Right cardiac atrium (tissue), 5 donors: ENCODE data around the gene TCERG1L. TPM values are rescaled to one million over a fixed set of nuclear protein-coding genes. Genes with fewer than 3 reads are reported as not detected.

ENCODE experiments used
- ATAC-seq, 2 donors: fragments of 200-7000 bp; cut with Tn5 transposase; one replicate each; pipeline versions ENCODE4 v1.8.0 to v1.9.1; 2020; ENCODE audit warnings: moderate library complexity in 2 of 2, mild to moderate bottlenecking in 1 of 2
- DNase-seq, 3 donors: peaks; one replicate each; pipeline ENCODE4 v3.0.0-alpha.2; 2020
- H3K27ac ChIP-seq: one replicate; pipeline ENCODE4 v1.5.1; 2013; ENCODE audit warnings: mild to moderate bottlenecking, low read length, control low read depth, moderate library complexity
- H3K27me3 ChIP-seq: one replicate; pipeline ENCODE4 v1.6.1; 2013; ENCODE audit not compliant: control insufficient read depth, insufficient read depth
- H3K4me1 ChIP-seq: one replicate; pipeline ENCODE4 v1.6.1; 2013; ENCODE audit warnings: low read length; ENCODE audit not compliant: control insufficient read depth, insufficient read depth
- H3K4me3 ChIP-seq: one replicate; pipeline ENCODE4 v1.5.1; 2013; ENCODE audit warnings: low read length, control low read depth
- H3K9me3 ChIP-seq: one replicate; pipeline ENCODE4 v1.6.1; 2013; ENCODE audit warnings: low read length; ENCODE audit not compliant: control insufficient read depth
- whole genome bisulfite sequencing: extraction: QIAGEN DNeasy Blood & Tissue Kit; methylation state at CpG from one replicate; pipeline ENCODE4 v1.1.7; 2013; 5-methylcytosine and 5-hydroxymethylcytosine counted together
- intact Hi-C, 4 donors: fragments of 100-400 bp; cut with DNase I; formaldehyde crosslinking; loops; one replicate each; pipeline versions ENCODE4 v1.11.0 to v1.14.0; 2022 to 2023
- polyA plus RNA-seq: library from polyadenylated mRNA; stranded (reverse); fragments of 200-250 nt; gene quantifications from one replicate; pipeline ENCODE4 v1.2.3, GENCODE V29; 2013
- total RNA-seq, 4 donors: library from RNA; stranded (reverse); fragmentation: NEBNext Ultra II Directional; extraction: Animal tissue kit (Norgen Biotek cat#: 25700); gene quantifications; one replicate each; pipeline ENCODE4 v1.2.1, GENCODE V29; 2021
- donor health status: healthy with polysubstance abuse.
- donor health status: DM: no; HTN: yes; CAD: no.
- donor health status: DM: no; HTN: no; CAD: no.
- donor health status: DM: no; HTN: yes; CAD: no; lungs with severe emphysema.
- donor health status: DM: yes; HTN: yes; CAD: no.

Gene TCERG1L
- total and polyA plus RNA-seq, 5 donors: not detected

DNA sequence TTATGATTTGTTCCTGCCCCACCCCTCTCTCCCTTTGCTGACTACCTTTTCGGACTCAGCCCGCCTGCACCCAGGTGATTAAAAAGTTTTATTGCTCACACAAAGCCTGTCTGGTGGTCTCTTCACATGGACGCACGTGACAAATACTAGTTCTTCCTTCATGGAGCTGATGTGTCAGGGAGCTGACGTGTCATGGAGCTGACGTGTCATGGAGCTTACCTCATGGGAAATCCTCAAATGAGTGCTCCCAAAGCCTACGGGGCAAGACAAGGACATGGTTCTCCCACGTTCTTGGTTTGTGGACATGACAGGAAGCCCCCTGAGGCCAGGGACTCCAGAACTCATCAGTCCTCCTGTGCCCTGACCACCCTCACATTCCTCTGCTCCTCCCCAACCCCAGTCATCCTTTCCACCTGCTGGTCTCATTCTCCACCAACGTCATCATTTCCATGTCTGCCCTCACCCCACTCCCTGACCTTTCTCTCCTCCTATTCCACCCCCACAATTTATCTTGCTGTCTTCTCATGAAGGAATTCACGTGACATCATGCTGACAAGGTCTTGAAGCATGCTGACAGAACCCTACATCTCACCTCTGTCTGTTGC, 261.3 kb downstream of the TCERG1L start:
- intact Hi-C loops: no loop called here
- WGBS: 73% methylated on average over 10 of the region's 10 CpGs
- no peak overlapping the region for H3K27ac ChIP-seq
- ATAC-seq: no peak
- no peaks in the 10 kb centered on the region for H3K4me1 ChIP-seq
- no peak for DNase-seq
- no peaks in the 10 kb centered on the region for H3K9me3 ChIP-seq
- H3K4me3 ChIP-seq: no peak overlapping the region
- peaks cover 2% of the 10 kb centered on the region for H3K27me3 ChIP-seq

DNA sequence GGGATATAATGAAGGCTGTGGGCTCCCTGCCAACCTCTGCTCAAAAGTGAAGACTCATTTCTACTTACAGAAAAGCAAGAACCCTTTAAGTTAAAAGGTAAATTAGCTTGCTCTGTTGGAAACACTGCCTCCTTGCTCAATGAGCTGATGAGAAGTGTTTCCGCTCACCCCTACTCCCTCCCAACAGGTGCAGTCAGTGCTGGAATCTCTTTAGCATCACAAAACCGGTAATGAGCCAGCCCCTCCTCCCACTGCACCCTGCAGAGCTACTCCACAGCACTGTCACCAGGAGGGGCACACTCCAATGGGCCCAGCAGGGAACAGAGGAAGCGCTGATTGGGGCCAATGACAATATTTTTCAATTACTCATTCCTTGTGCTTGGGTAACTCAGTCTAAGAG, 262.5 kb downstream of the TCERG1L start:
- 22% methylated on average over 3 of the region's 3 CpGs for WGBS
- intact Hi-C loops: no loop called here
- Histone ChIP-seq H3K27ac (no peak overlapping the region), H3K4me1 (no peaks in the 10 kb centered on the region), H3K4me3 (no peak overlapping the region), H3K9me3 (no peaks in the 10 kb centered on the region), H3K27me3 (no peaks in the 10 kb centered on the region)
- DNase-seq: no peak
- ATAC-seq: no peak

DNA sequence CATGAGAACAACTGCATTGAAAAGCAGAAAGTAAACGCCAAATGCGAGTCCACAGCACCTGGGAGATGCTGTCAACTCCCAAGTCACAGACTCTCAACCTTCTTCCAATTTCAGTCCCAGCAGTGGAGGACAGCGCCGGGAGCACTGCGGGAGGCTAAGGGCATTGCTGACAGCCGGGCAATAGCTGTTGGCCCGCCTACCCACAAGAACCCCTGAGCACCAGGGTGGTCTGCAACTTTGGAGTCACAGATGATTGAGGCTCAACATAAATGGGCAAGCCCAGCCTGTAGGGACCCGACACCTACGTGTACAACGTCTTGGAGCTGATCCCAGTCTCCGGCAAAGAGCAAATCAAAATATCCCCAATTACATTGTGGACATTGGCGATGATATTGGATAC, 262.9 kb downstream of the TCERG1L start:
- Histone ChIP-seq H3K4me3 (no peak overlapping the region), H3K4me1 (no peaks in the 10 kb centered on the region), H3K9me3 (no peaks in the 10 kb centered on the region), H3K27ac (no peak overlapping the region), H3K27me3 (no peaks in the 10 kb centered on the region)
- DNase-seq (no peak), ATAC-seq (no peak)
- intact Hi-C loops: no loop called here
- WGBS: 28% methylated on average over 12 of the region's 12 CpGs

DNA sequence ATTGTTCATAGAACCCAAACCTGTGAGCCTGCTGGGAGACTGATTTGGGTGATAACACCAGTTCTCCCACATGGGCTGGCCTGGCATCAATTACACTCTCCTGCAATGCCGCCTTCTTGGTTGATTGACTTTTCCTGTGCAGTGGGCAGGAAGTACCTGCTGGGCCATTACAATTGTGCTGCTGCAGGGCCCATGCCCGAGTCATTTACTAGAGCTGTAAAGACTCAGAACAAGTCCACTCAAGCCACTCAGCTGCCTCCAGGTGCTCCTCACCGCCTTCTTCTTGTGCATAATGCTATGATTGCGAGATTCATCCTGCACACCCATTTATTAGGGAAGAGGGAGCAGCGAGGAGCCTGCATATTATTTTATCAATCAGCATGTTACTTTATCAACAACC, 264.0 kb downstream of the TCERG1L start:
- Histone ChIP-seq H3K27ac (no peak overlapping the region), H3K9me3 (no peaks in the 10 kb centered on the region), H3K4me3 (no peak overlapping the region), H3K27me3 (no peaks in the 10 kb centered on the region), H3K4me1 (no peaks in the 10 kb centered on the region)
- ATAC-seq (no peak), DNase-seq (no peak)
- intact Hi-C loops: no loop called here
- WGBS: 76% methylated on average over 5 of the region's 5 CpGs

DNA sequence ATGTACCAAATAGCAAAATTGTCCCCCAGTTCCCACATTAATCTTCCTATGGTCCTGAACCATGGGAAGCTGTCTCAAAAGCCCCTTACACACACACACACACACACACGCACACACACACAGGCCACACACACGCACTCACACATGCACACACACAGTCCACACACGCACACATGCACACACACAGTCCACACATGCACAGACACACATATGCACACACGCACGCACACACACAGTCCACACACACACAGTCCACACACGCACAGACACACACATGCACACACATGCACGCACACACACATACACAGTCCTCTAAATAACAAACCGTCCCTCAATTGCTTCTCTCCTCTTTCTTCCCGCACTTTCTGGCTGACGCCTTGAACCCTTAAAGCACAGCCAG, 265.3 kb downstream of the TCERG1L start:
- no peaks in the 10 kb centered on the region for H3K27me3 ChIP-seq
- 89% methylated on average over 10 of the region's 10 CpGs for WGBS
- intact Hi-C loops: no loop called here

DNA sequence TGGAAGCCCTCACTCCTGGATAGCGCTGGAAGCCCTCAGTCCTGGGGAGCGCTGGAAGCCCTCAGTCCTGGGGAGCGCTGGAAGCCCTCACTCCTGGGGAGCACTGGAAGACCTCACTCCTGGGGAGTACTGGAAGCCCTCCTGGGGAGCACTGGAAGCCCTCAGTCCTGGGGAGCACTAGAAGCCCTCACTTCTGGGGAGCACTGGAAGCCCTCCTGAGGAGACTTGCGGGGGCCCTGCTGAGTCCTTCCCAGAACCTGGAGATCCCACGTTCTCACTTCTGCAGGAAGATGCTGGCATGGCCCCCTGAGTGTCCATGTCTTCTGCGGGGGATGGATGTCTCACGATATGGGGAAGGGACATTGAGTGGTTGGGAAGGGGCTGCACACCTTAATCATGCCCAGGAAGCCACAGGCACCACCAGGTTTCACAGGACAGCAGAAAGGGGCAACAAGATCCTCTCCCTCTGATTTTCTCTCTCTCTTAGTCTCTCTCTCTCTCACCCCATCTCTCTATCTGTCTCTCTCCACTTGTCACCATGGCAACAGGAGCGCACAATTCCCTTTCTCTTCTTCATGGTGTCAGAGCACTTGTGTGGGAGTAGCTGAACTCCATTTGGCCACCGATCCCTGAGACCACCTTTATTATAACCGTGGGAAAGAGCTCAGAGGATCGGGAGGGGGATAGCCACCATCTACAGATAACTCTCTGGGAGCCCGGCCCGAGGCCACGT, 267.0 kb downstream of the TCERG1L start:
- Histone ChIP-seq H3K4me3 (no peak overlapping the region), H3K27ac (no peak overlapping the region), H3K4me1 (no peaks in the 10 kb centered on the region), H3K9me3 (no peaks in the 10 kb centered on the region), H3K27me3 (no peaks in the 10 kb centered on the region)
- DNase-seq (no peak), ATAC-seq (no peak)
- intact Hi-C loops: no loop called here
- WGBS: 75% methylated on average over 14 of the region's 14 CpGs

More for the DNA sequence above, 265.3 kb downstream of the TCERG1L start:
- DNase-seq (no peak), ATAC-seq (no peak)
- Histone ChIP-seq H3K4me3 (no peak overlapping the region), H3K4me1 (no peaks in the 10 kb centered on the region), H3K27ac (no peak overlapping the region), H3K9me3 (no peaks in the 10 kb centered on the region)

DNA sequence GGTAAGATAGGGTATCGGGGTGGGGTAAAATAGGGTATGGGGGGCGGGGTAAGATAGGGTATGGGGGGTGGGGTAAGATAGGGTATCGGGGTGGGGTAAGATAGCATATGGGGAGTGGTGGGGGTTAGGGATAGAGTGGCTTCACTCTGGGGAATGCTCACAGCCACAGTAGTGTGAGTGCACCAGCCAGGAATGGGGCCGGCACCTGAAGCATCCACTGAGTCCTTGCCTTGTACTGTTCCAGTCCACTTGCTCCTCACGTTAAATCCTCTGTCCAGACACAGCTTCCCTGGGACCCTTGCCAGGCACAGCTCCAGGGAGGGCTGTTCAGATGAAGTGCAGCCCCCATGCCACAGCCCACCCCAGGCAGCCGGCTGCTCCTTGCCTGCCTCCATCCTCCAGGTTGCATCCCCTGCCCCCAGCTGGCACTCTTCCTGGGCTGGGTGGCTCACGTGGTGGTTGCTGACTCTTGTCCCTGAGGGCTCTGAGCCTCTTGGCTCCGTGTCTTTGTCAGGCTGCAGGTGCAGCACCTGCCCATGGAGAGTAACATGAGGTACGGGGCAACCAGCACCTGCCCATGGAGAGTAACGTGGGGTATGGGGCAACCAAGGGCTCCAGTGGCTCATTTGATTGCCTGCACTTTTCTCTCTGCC, 268.4 kb downstream of the TCERG1L start:
- intact Hi-C loops: no loop called here
- Histone ChIP-seq H3K4me1 (no peaks in the 10 kb centered on the region), H3K4me3 (no peak overlapping the region), H3K27ac (no peak overlapping the region), H3K9me3 (no peaks in the 10 kb centered on the region), H3K27me3 (no peaks in the 10 kb centered on the region)
- DNase-seq (no peak), ATAC-seq (no peak)
- WGBS: 66% methylated on average over 10 of the region's 10 CpGs
